ENCODE data around the gene TNS3. TPM values are rescaled to one million over a fixed set of nuclear protein-coding genes. Genes with fewer than 3 reads are reported as not detected.
"Not testable (repeated sequence)": the region's sequence is repeated elsewhere in the genome, so short reads cannot be mapped to it uniquely, and the experiment has no call there.

Gene TNS3
- polyA plus RNA-seq, 3 donors = 85.9 to 94.6 (median 88.0) TPM

GRCh38 chr7:47477191-47478016 lies 104.5 kb downstream of the TNS3 start:
- no peak for DNase-seq (ENCODE audit: low read depth in 3 of 3, low spot score in 2 of 3)

GRCh38 chr7:47475880-47476227 lies 106.1 kb downstream of the TNS3 start:
- no peak for DNase-seq (ENCODE audit: low read depth in 3 of 3, low spot score in 2 of 3)

GRCh38 chr7:47474937-47475879 lies 106.7 kb downstream of the TNS3 start:
- peak in 1 of 3 donors; percentile 69 for DNase-seq (ENCODE audit: low read depth in 3 of 3, low spot score in 2 of 3)

- DNase-seq (ENCODE audit: low read depth in 3 of 3, low spot score in 2 of 3) = no peak
Measured at GRCh38 chr7:47474211-47474936, 107.5 kb downstream of the TNS3 start.

- DNase-seq (ENCODE audit: low read depth in 3 of 3, low spot score in 2 of 3) = no peak
Measured at GRCh38 chr7:47473499-47474210, 108.3 kb downstream of the TNS3 start.

- DNase-seq (ENCODE audit: low read depth in 3 of 3, low spot score in 2 of 3) = no peak
Measured at GRCh38 chr7:47472444-47473157, 109.3 kb downstream of the TNS3 start.

GRCh38 chr7:47471831-47472230 lies 110.1 kb downstream of the TNS3 start:
- DNase-seq (ENCODE audit: low read depth in 3 of 3, low spot score in 2 of 3) = no peak

GRCh38 chr7:47471358-47471703 lies 110.6 kb downstream of the TNS3 start:
- no peak for DNase-seq (ENCODE audit: low read depth in 3 of 3, low spot score in 2 of 3)

- DNase-seq (ENCODE audit: low read depth in 3 of 3, low spot score in 2 of 3) = peak in 1 of 3 donors; percentile 65
Measured at GRCh38 chr7:47470567-47471357, 111.1 kb downstream of the TNS3 start.

- not testable (repeated sequence) for DNase-seq (ENCODE audit: low read depth in 3 of 3, low spot score in 2 of 3)
Measured at GRCh38 chr7:47469846-47470245, 112.1 kb downstream of the TNS3 start.

- no peak for DNase-seq (ENCODE audit: low read depth in 3 of 3, low spot score in 2 of 3)
Measured at GRCh38 chr7:47466832-47467231, 115.1 kb downstream of the TNS3 start.

GRCh38 chr7:47465191-47465590 lies 116.7 kb downstream of the TNS3 start:
- no peak for DNase-seq (ENCODE audit: low read depth in 3 of 3, low spot score in 2 of 3)

- no peak for DNase-seq (ENCODE audit: low read depth in 3 of 3, low spot score in 2 of 3)
Measured at GRCh38 chr7:47464266-47464665, 117.6 kb downstream of the TNS3 start.

- no peak for DNase-seq (ENCODE audit: low read depth in 3 of 3, low spot score in 2 of 3)
Measured at GRCh38 chr7:47461746-47462145, 120.2 kb downstream of the TNS3 start.

- DNase-seq (ENCODE audit: low read depth in 3 of 3, low spot score in 2 of 3) = no peak
Measured at GRCh38 chr7:47461161-47461560, 120.8 kb downstream of the TNS3 start.

GRCh38 chr7:47460251-47460989 lies 121.5 kb downstream of the TNS3 start:
- DNase-seq (ENCODE audit: low read depth in 3 of 3, low spot score in 2 of 3) = no peak

GRCh38 chr7:47458486-47458885 lies 123.4 kb downstream of the TNS3 start:
- DNase-seq (ENCODE audit: low read depth in 3 of 3, low spot score in 2 of 3) = no peak

- no peak for DNase-seq (ENCODE audit: low read depth in 3 of 3, low spot score in 2 of 3)
Measured at GRCh38 chr7:47458057-47458456, 123.9 kb downstream of the TNS3 start.

All from right renal cortex interstitium (tissue), 3 donors.